DOHH2 (cell line): ENCODE measurements around the gene RABL6.

ENCODE experiments used
- CTCF ChIP-seq: fragments of 200-600 bp; sonication (generic); IDR thresholded peaks from one replicate; pipeline ENCODE4 v1.5.1; 2014; ENCODE audit warnings: antibody characterized with exemption, mild to moderate bottlenecking, low read depth, low read length; ENCODE audit not compliant: poor library complexity, severe bottlenecking
- EZH2phosphoT487 ChIP-seq: fragments of 200-600 bp; sonication (generic); IDR thresholded peaks from 2 replicates; pipeline ENCODE4 v1.6.1; 2017; ENCODE audit warnings: borderline replicate concordance, mild to moderate bottlenecking, antibody characterized with exemption, low read length, moderate library complexity, mixed read lengths

- no peak for TF ChIP-seq CTCF
- TF ChIP-seq EZH2phosphoT487 = no peak
These were observed 1.0 kb downstream of the RABL6 start for GRCh38 chr9:136808806-136809158.
